ENCODE results near the gene SLC19A2. TPM values are rescaled to one million over a fixed set of nuclear protein-coding genes. Genes with fewer than 3 reads are reported as not detected.
A peak's percentile ranks its signal among the peaks of the same experiment; 100 is the strongest.

The SLC19A2 gene
- total RNA-seq, 1 experiment from 2014 or later, result 9.9 TPM

DNA sequence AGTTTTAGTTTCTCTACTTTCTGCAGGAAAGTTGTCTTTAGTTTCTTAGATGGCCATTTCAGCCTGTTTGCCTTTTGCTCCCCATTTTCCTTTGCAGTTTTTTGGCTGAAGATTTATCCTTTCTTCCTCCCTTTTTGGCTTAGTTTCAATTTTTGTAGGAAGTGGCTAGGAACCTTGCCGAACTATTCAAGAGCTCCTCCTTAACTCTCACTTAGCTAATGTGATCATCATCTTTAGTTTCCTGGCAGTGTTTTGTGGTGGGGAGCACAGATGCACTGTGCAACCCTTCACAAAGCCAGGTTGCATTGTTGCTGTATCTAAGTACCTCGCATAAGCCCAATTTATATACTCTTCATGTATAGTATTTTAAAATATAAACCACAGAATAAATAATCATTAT, 29.7 kb downstream of the SLC19A2 start:
- Histone ChIP-seq H3K27ac (ENCODE audit: low read depth, low read length, poor library complexity, severe bottlenecking) (no peak overlapping the region), H3K36me3 (ENCODE audit: insufficient read depth, low read length, poor library complexity, severe bottlenecking) (no peaks in the 10 kb centered on the region), H3K9me3 (ENCODE audit: low read depth, low read length, poor library complexity, severe bottlenecking) (peaks cover 13% of the 10 kb centered on the region), H3K4me1 (ENCODE audit: insufficient read depth, low read length, poor library complexity, severe bottlenecking) (no peaks in the 10 kb centered on the region), H3K4me3 (ENCODE audit: low read depth, low read length, poor library complexity, severe bottlenecking) (no peak overlapping the region), H3K27me3 (replicated peaks; ENCODE audit: insufficient read depth, low read depth, low read length, poor library complexity) (no peaks in the 10 kb centered on the region)
- intact Hi-C loops (cut with micrococcal nuclease; ENCODE audit: unreplicated experiment), result no loop called here
- peak; percentile 12 for DNase-seq (ENCODE audit: low spot score)
- no TSS peak for BruUV-seq (replicated peaks)
- POLR2A ChIA-PET (ENCODE audit: low non-redundant PET), result no interaction called here
- CTCF ChIA-PET, result no interaction called here
- TF ChIP-seq EZH2 (IDR thresholded peaks at IDR 0.05; ENCODE audit: borderline replicate concordance, low read depth, low read length, poor library complexity, severe bottlenecking), result no peak
- TF ChIP-seq CTCF (conservative IDR thresholded peaks at IDR 0.05; ENCODE audit: low read depth, low read length), result no peak

DNA sequence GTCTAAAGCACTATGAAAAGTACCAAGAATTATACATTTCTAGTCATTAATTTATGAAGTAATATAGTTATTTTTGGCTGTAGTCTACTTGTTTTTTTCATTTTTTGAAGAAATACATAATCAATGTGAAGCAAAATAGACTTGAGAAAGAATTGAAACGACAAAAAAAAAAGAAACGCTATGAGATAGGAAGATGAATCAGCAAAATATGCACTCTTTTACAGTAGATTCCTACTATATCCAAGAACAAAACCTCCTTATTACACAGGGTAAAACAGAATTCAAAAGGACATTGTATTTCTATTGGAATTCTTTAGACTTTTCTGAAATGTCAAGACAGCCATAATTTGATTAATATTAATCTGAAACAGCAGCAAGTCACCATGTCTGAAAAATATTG, 32.8 kb downstream of the SLC19A2 start:
- no peaks in the 10 kb centered on the region for H3K27me3 ChIP-seq (replicated peaks; ENCODE audit: insufficient read depth, low read depth, low read length, poor library complexity)
- POLR2A ChIA-PET (ENCODE audit: low non-redundant PET), result no interaction called here
- no TSS peak for BruUV-seq (replicated peaks)
- TF ChIP-seq CTCF (conservative IDR thresholded peaks at IDR 0.05; ENCODE audit: low read depth, low read length), result no peak
- TF ChIP-seq EZH2 (IDR thresholded peaks at IDR 0.05; ENCODE audit: borderline replicate concordance, low read depth, low read length, poor library complexity, severe bottlenecking), result no peak
- DNase-seq (ENCODE audit: low spot score), result no peak
- intact Hi-C loops (cut with micrococcal nuclease; ENCODE audit: unreplicated experiment), result no loop called here
- H3K27ac ChIP-seq (ENCODE audit: low read depth, low read length, poor library complexity, severe bottlenecking), result no peak overlapping the region
- peaks cover 9% of the 10 kb centered on the region for H3K9me3 ChIP-seq (ENCODE audit: low read depth, low read length, poor library complexity, severe bottlenecking)
- CTCF ChIA-PET, result no interaction called here
- H3K4me3 ChIP-seq (ENCODE audit: low read depth, low read length, poor library complexity, severe bottlenecking), result no peak overlapping the region
- H3K36me3 ChIP-seq (ENCODE audit: insufficient read depth, low read length, poor library complexity, severe bottlenecking), result no peaks in the 10 kb centered on the region
- H3K4me1 ChIP-seq (ENCODE audit: insufficient read depth, low read length, poor library complexity, severe bottlenecking), result no peaks in the 10 kb centered on the region

DNA sequence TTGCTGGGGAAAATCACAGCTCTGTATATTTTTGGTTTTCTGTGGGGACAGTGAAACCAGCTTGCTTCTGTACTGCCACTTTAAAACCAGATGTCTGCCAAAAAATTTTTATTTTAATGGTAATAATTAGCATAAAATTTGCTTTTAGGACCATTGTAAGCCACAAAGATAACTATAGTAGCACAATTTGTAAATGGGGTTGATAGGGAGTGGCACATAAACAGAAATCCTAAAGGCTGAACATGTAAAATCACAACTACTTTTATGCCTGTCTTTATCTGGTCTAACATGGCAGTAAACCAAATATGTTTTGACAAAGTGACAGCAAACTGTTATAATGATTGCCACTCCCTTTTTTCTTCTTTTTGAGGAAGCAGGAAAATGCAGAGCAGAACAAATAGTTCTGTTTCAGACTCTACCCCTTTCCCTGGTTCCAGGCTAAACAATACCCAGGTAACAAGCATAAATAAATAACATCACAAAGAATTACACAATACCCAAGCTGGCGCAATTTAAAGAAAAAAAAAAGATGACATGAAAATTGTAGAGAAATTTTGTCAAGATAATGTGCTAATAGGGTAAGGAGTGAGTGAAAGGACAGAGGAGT, 34.4 kb downstream of the SLC19A2 start:
- ChIA-PET POLR2A (ENCODE audit: low non-redundant PET) (no interaction called here), CTCF (no interaction called here)
- no peaks in the 10 kb centered on the region for H3K36me3 ChIP-seq (ENCODE audit: insufficient read depth, low read length, poor library complexity, severe bottlenecking)
- H3K27ac ChIP-seq (ENCODE audit: low read depth, low read length, poor library complexity, severe bottlenecking), result no peak overlapping the region
- no peak overlapping the region for H3K4me3 ChIP-seq (ENCODE audit: low read depth, low read length, poor library complexity, severe bottlenecking)
- no TSS peak for BruUV-seq (replicated peaks)
- no peak for DNase-seq (ENCODE audit: low spot score)
- no peaks in the 10 kb centered on the region for H3K27me3 ChIP-seq (replicated peaks; ENCODE audit: insufficient read depth, low read depth, low read length, poor library complexity)
- no peaks in the 10 kb centered on the region for H3K4me1 ChIP-seq (ENCODE audit: insufficient read depth, low read length, poor library complexity, severe bottlenecking)
- intact Hi-C loops (cut with micrococcal nuclease; ENCODE audit: unreplicated experiment), result no loop called here
- no peak for TF ChIP-seq CTCF (conservative IDR thresholded peaks at IDR 0.05; ENCODE audit: low read depth, low read length)
- TF ChIP-seq EZH2 (IDR thresholded peaks at IDR 0.05; ENCODE audit: borderline replicate concordance, low read depth, low read length, poor library complexity, severe bottlenecking), result no peak
- no peaks in the 10 kb centered on the region for H3K9me3 ChIP-seq (ENCODE audit: low read depth, low read length, poor library complexity, severe bottlenecking)

Measured in A673 (cell line).